ENCODE data around the gene AKR7A2.

The AKR7A2 gene

GRCh38 chr1:19311931-19312781 lies at the start of gene AKR7A2, which contains the start of gene SLC66A1:
Gene AKR7A2 (minus strand): TSS chr1:19312144. CDS start chr1:19312124, 20 bp downstream.
Gene SLC66A1 (plus strand): TSS chr1:19312326. CDS start chr1:19317678, 5,352 bp downstream.
- DNase-seq, result peak; percentile 95

GRCh38 chr1:19360843-19361610 lies 49.1 kb upstream of the AKR7A2 start:
- no peak for DNase-seq

GRCh38 chr1:19360432-19360831 lies 48.5 kb upstream of the AKR7A2 start:
- no peak for DNase-seq

- no peak for DNase-seq
These were observed 48.1 kb upstream of the AKR7A2 start for GRCh38 chr1:19360016-19360415.

- no peak for DNase-seq
These were observed 47.4 kb upstream of the AKR7A2 start for GRCh38 chr1:19359357-19359756.

GRCh38 chr1:19358710-19359109 lies 46.8 kb upstream of the AKR7A2 start:
- DNase-seq, result no peak

- DNase-seq, result no peak
These were observed 45.5 kb upstream of the AKR7A2 start for GRCh38 chr1:19357299-19357986.

GRCh38 chr1:19356266-19356665 lies 44.3 kb upstream of the AKR7A2 start:
- no peak for DNase-seq

- no peak for DNase-seq
These were observed 42.6 kb upstream of the AKR7A2 start for GRCh38 chr1:19354531-19354981.

- no peak for DNase-seq
These were observed 41.7 kb upstream of the AKR7A2 start for GRCh38 chr1:19353596-19353995.

GRCh38 chr1:19352839-19353238 lies 40.9 kb upstream of the AKR7A2 start:
- DNase-seq, result no peak

GRCh38 chr1:19351873-19352272 lies 39.9 kb upstream of the AKR7A2 start:
- DNase-seq, result no peak

GRCh38 chr1:19350566-19350965 lies 38.6 kb upstream of the AKR7A2 start:
- DNase-seq, result no peak

GRCh38 chr1:19349999-19350398 lies 38.1 kb upstream of the AKR7A2 start:
- DNase-seq, result no peak

GRCh38 chr1:19348441-19349198 lies 36.7 kb upstream of the AKR7A2 start:
- DNase-seq, result no peak

GRCh38 chr1:19347533-19348172 lies 35.7 kb upstream of the AKR7A2 start:
- DNase-seq, result no peak

- no peak for DNase-seq
These were observed 34.1 kb upstream of the AKR7A2 start for GRCh38 chr1:19346026-19346425.

- peak; percentile 21 for DNase-seq
These were observed 33.4 kb upstream of the AKR7A2 start for GRCh38 chr1:19345391-19345790.

- DNase-seq, result no peak
These were observed 32.9 kb upstream of the AKR7A2 start for GRCh38 chr1:19344831-19345230.

- peak; percentile 32 for DNase-seq
These were observed 32.4 kb upstream of the AKR7A2 start for GRCh38 chr1:19344372-19344810.

GRCh38 chr1:19343617-19344350 lies 31.8 kb upstream of the AKR7A2 start:
- DNase-seq, result no peak
